Upper lobe of left lung (tissue), 4 donors: ENCODE results near the gene TMIGD1.

Source experiments
- CTCF ChIP-seq, 6 experiments: fragments of 450-650 bp in 4 of 6; fragments of 200-600 bp in 2 of 6; sonication (generic) in 2 of 6; IDR thresholded peaks; one replicate each; pipeline ENCODE4 v1.5.1; 2016 to 2019; ENCODE audit warnings: antibody characterized with exemption in 6 of 6
- EP300 ChIP-seq, 4 donors: sonication (generic); formaldehyde crosslinking; IDR thresholded peaks; one replicate each; pipeline ENCODE4 v1.5.1; 2017; ENCODE audit warnings: antibody characterized with exemption in 4 of 4, control low read depth in 2 of 4
- POLR2A ChIP-seq, 4 donors: fragments of 450-650 bp; IDR thresholded peaks; one replicate each; pipeline ENCODE4 v1.5.1; 2016 to 2017; ENCODE audit warnings: antibody characterized with exemption in 4 of 4, mild to moderate bottlenecking in 2 of 4
- POLR2AphosphoS5 ChIP-seq, 2 donors: sonication (generic); formaldehyde crosslinking; IDR thresholded peaks; one replicate each; pipeline ENCODE4 v1.5.1; 2017; ENCODE audit warnings: antibody characterized with exemption in 2 of 2

DNA sequence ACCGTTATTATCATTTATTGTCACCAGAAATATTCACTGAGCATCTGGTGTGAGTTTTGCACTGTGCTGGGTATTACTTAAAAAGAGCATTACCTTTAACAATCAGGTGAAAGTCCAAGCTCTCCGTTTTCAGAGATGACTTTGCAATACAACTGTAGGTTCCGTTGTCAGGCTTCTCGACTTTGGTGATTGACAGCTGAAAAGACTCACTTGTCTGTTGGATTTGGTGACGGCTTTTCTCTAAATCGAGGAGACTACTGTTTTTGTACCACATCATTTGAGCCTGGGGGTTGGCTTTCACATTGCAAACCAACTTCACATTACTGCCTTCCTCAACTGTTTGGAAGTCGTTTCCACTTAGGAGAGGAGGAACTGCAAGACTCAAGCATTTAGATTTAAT is 9.1 kb downstream of the TMIGD1 start:
- no peak for TF ChIP-seq POLR2A (IDR thresholded peaks at IDR 0.05)
- no peak for TF ChIP-seq CTCF (IDR thresholded peaks at IDR 0.05)
- no peak for TF ChIP-seq EP300 (IDR thresholded peaks at IDR 0.05)
- no peak for TF ChIP-seq POLR2AphosphoS5 (IDR thresholded peaks at IDR 0.05)
